GM12891 (cell line): ENCODE results near the gene HECTD4.
"Not testable (repeated sequence)": the region's sequence is repeated elsewhere in the genome, so short reads cannot be mapped to it uniquely, and the experiment has no call there.

Experiments used
- DNase-seq: peaks from one replicate; pipeline ENCODE4 v3.0.0; 2011; ENCODE audit warnings: low spot score; ENCODE audit not compliant: insufficient read length
- FAIRE-seq: peaks from 2 replicates; lab custom pipeline; 2011; peaks lifted over from hg19 to GRCh38; lab: Jason Lieb, UNC
- PAX5 ChIP-seq: IDR thresholded peaks from 2 replicates; pipeline ENCODE4 v1.6.1; 2011; ENCODE audit warnings: low read length, moderate library complexity, mild to moderate bottlenecking; ENCODE audit not compliant: insufficient read depth, severe bottlenecking
- POLR2A ChIP-seq: IDR thresholded peaks from 2 replicates; pipeline ENCODE4 v1.6.1; 2011; ENCODE audit warnings: low read depth, low read length, control low read depth
- POLR2AphosphoS5 ChIP-seq: IDR thresholded peaks from 2 replicates; pipeline ENCODE4 v1.6.1; 2011; ENCODE audit warnings: low read depth, low read length, control low read depth
- POU2F2 ChIP-seq: IDR thresholded peaks from 2 replicates; pipeline ENCODE4 v1.6.1; 2011; ENCODE audit warnings: low read depth, mild to moderate bottlenecking, control low read depth, low read length, moderate library complexity
- SPI1 ChIP-seq: IDR thresholded peaks from 2 replicates; pipeline ENCODE4 v1.6.1; 2011; ENCODE audit warnings: low read depth, low read length, control low read depth
- TAF1 ChIP-seq: IDR thresholded peaks from 2 replicates; pipeline ENCODE4 v1.6.1; 2011; ENCODE audit warnings: low read depth, low read length, control low read depth

The HECTD4 gene

GRCh38 chr12:112285600-112286401 lies 96.4 kb downstream of the HECTD4 start:
- no peak for TF ChIP-seq POLR2A
- no peak for TF ChIP-seq TAF1
- no peak for TF ChIP-seq PAX5
- no peak for TF ChIP-seq POU2F2
- no peak for TF ChIP-seq SPI1
- no peak for TF ChIP-seq POLR2AphosphoS5
- FAIRE-seq (no peak), DNase-seq (no peak)

GRCh38 chr12:112283546-112283945 lies 98.7 kb downstream of the HECTD4 start:
- FAIRE-seq (no peak), DNase-seq (no peak)
- TF ChIP-seq POLR2A = no peak
- TF ChIP-seq POU2F2 = no peak
- TF ChIP-seq POLR2AphosphoS5 = no peak

- DNase-seq (no peak), FAIRE-seq (no peak)
- TF ChIP-seq POLR2AphosphoS5 = no peak
- TF ChIP-seq POU2F2 = no peak
- no peak for TF ChIP-seq TAF1
- TF ChIP-seq POLR2A = no peak
- no peak for TF ChIP-seq PAX5
- TF ChIP-seq SPI1 = no peak
These were observed 99.3 kb downstream of the HECTD4 start for GRCh38 chr12:112282920-112283319.

- TF ChIP-seq PAX5 = no peak
- no peak for TF ChIP-seq POLR2AphosphoS5
- no peak for TF ChIP-seq TAF1
- no peak for TF ChIP-seq POLR2A
- TF ChIP-seq SPI1 = no peak
- TF ChIP-seq POU2F2 = no peak
- FAIRE-seq (peak; percentile 56), DNase-seq (no peak)
These were observed 106.4 kb downstream of the HECTD4 start for GRCh38 chr12:112275836-112276235.

- no peak for DNase-seq
- FAIRE-seq = no peak
- TF ChIP-seq POLR2AphosphoS5 = no peak
- no peak for TF ChIP-seq POU2F2
- TF ChIP-seq POLR2A = no peak
- TF ChIP-seq SPI1 = no peak
- TF ChIP-seq TAF1 = no peak
- no peak for TF ChIP-seq PAX5
These were observed 107.0 kb downstream of the HECTD4 start for GRCh38 chr12:112275207-112275606.

GRCh38 chr12:112270673-112271072 lies 111.6 kb downstream of the HECTD4 start:
- TF ChIP-seq TAF1 = no peak
- no peak for TF ChIP-seq POLR2AphosphoS5
- no peak for TF ChIP-seq PAX5
- no peak for TF ChIP-seq SPI1
- TF ChIP-seq POU2F2 = no peak
- TF ChIP-seq POLR2A = no peak
- DNase-seq (no peak), FAIRE-seq (no peak)

- no peak for FAIRE-seq
- TF ChIP-seq SPI1 (no peak), PAX5 (no peak), POU2F2 (no peak), TAF1 (no peak), POLR2AphosphoS5 (no peak), POLR2A (no peak)
- no peak for DNase-seq
These were observed 115.8 kb downstream of the HECTD4 start for GRCh38 chr12:112266473-112266872.

- FAIRE-seq (no peak), DNase-seq (no peak)
These were observed 120.7 kb downstream of the HECTD4 start for GRCh38 chr12:112261559-112261958.

GRCh38 chr12:112258926-112259325 lies 123.3 kb downstream of the HECTD4 start:
- DNase-seq (no peak), FAIRE-seq (no peak)
- no peak for TF ChIP-seq SPI1
- no peak for TF ChIP-seq POLR2AphosphoS5
- no peak for TF ChIP-seq POU2F2
- no peak for TF ChIP-seq POLR2A
- TF ChIP-seq TAF1 = no peak
- no peak for TF ChIP-seq PAX5

More at GRCh38 chr12:112261559-112261958, 120.7 kb downstream of the HECTD4 start:
- TF ChIP-seq PAX5 = no peak
- no peak for TF ChIP-seq TAF1
- no peak for TF ChIP-seq POU2F2
- TF ChIP-seq POLR2A = no peak
- TF ChIP-seq SPI1 = no peak
- no peak for TF ChIP-seq POLR2AphosphoS5

GRCh38 chr12:112256780-112257179 lies 125.5 kb downstream of the HECTD4 start:
- FAIRE-seq = no peak
- no peak for TF ChIP-seq POLR2A
- no peak for TF ChIP-seq SPI1
- no peak for TF ChIP-seq POLR2AphosphoS5
- no peak for TF ChIP-seq TAF1
- no peak for TF ChIP-seq POU2F2
- no peak for TF ChIP-seq PAX5
- no peak for DNase-seq

GRCh38 chr12:112252184-112252583 lies 130.0 kb downstream of the HECTD4 start:
- TF ChIP-seq SPI1 = no peak
- no peak for TF ChIP-seq PAX5
- no peak for TF ChIP-seq POLR2A
- TF ChIP-seq POLR2AphosphoS5 = no peak
- TF ChIP-seq TAF1 = no peak
- TF ChIP-seq POU2F2 = no peak
- no peak for DNase-seq
- FAIRE-seq = no peak

GRCh38 chr12:112244902-112245301 lies 137.3 kb downstream of the HECTD4 start:
- not testable (repeated sequence) for FAIRE-seq, DNase-seq
